ENCODE data around the gene MBD2. TPM values are rescaled to one million over a fixed set of nuclear protein-coding genes. Genes with fewer than 3 reads are reported as not detected.

MBD2 gene
- total RNA-seq, 3 donors from 2014 or later (not counting 1 experiment from before 2014, with no cell fraction given), result 74.8 to 107 (median 92.3) TPM

- no peak overlapping the region for H3K4me3 ChIP-seq (ENCODE audit: low read length)
- H3K27ac Mint-ChIP-seq, result no peak overlapping the region
- no peaks in the 10 kb centered on the region for H3K36me3 Mint-ChIP-seq
- ATAC-seq (no peak), DNase-seq (no peak)
- H3K4me1 Mint-ChIP-seq, result peaks cover 42 to 52% of the 10 kb centered on the region in 2 donors
- WGBS (ENCODE audit: insufficient coverage), result no CpG with 5 or more reads among the region's 1 CpG
- H3K4me1 ChIP-seq (ENCODE audit: control insufficient read depth, insufficient read depth, low read length), result peaks cover 6% of the 10 kb centered on the region
- no peaks in the 10 kb centered on the region for H3K27me3 Mint-ChIP-seq (ENCODE audit: low read depth in 2 of 2)
- no peaks in the 10 kb centered on the region for H3K9me3 Mint-ChIP-seq
- H3K9me3 ChIP-seq (ENCODE audit: control insufficient read depth, insufficient read depth, low read length), result no peaks in the 10 kb centered on the region
- intact Hi-C loops (cut with micrococcal nuclease), result no loop called here
- TF ChIP-seq, protein P1, sequence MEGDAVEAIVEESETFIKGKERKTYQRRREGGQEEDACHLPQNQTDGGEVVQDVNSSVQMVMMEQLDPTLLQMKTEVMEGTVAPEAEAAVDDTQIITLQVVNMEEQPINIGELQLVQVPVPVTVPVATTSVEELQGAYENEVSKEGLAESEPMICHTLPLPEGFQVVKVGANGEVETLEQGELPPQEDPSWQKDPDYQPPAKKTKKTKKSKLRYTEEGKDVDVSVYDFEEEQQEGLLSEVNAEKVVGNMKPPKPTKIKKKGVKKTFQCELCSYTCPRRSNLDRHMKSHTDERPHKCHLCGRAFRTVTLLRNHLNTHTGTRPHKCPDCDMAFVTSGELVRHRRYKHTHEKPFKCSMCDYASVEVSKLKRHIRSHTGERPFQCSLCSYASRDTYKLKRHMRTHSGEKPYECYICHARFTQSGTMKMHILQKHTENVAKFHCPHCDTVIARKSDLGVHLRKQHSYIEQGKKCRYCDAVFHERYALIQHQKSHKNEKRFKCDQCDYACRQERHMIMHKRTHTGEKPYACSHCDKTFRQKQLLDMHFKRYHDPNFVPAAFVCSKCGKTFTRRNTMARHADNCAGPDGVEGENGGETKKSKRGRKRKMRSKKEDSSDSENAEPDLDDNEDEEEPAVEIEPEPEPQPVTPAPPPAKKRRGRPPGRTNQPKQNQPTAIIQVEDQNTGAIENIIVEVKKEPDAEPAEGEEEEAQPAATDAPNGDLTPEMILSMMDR (IDR thresholded peaks at IDR 0.05), result no peak
- H3K4me3 Mint-ChIP-seq, result peak overlapping the region; percentile 4
- H3K27me3 ChIP-seq (ENCODE audit: control insufficient read depth, insufficient read depth, low read length), result no peaks in the 10 kb centered on the region
- H3K36me3 ChIP-seq (ENCODE audit: control insufficient read depth, insufficient read depth, low read length), result peaks cover 2% of the 10 kb centered on the region
- no peak overlapping the region for H3K27ac ChIP-seq (ENCODE audit: low read length)
Measured at GRCh38 chr18:54217624-54218023, 6.8 kb downstream of the MBD2 start.

DNA sequence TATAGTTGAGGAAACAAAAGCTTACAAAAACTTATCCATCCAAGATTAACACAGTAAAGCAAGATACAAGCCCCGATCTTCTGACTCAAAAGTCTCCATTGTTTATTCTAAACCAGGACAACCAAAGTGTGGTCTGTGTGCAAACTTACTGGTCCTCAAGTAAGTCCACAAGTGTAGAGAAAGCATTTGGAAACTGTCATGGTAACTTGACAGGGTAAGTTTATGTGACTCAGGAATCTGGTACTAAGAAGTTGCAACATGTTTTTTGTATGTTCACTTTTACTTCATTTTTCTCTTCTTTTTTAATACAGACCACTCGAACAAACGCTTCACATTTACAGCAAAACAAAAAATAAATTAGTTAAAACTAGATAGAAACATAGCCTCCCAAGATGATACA lies 9.4 kb downstream of the MBD2 start:
- no peak overlapping the region for H3K27ac Mint-ChIP-seq
- Histone ChIP-seq H3K27me3 (ENCODE audit: control insufficient read depth, insufficient read depth, low read length) (no peaks in the 10 kb centered on the region), H3K9me3 (ENCODE audit: control insufficient read depth, insufficient read depth, low read length) (no peaks in the 10 kb centered on the region), H3K4me1 (ENCODE audit: control insufficient read depth, insufficient read depth, low read length) (no peaks in the 10 kb centered on the region), H3K4me3 (ENCODE audit: low read length) (no peak overlapping the region), H3K36me3 (ENCODE audit: control insufficient read depth, insufficient read depth, low read length) (no peaks in the 10 kb centered on the region), H3K27ac (ENCODE audit: low read length) (no peak overlapping the region)
- H3K4me1 Mint-ChIP-seq, result peaks cover 45 to 52% of the 10 kb centered on the region in 2 donors
- no peak for DNase-seq
- H3K27me3 Mint-ChIP-seq (ENCODE audit: low read depth in 2 of 2), result no peaks in the 10 kb centered on the region
- intact Hi-C loops (cut with micrococcal nuclease), result no loop called here
- 100% methylated on average over 1 of the region's 3 CpGs for WGBS (ENCODE audit: insufficient coverage)
- no peaks in the 10 kb centered on the region for H3K36me3 Mint-ChIP-seq
- no peak overlapping the region for H3K4me3 Mint-ChIP-seq
- no peak for ATAC-seq
- H3K9me3 Mint-ChIP-seq, result no peaks in the 10 kb centered on the region
- TF ChIP-seq, protein P1 (IDR thresholded peaks at IDR 0.05), result no peak

DNA sequence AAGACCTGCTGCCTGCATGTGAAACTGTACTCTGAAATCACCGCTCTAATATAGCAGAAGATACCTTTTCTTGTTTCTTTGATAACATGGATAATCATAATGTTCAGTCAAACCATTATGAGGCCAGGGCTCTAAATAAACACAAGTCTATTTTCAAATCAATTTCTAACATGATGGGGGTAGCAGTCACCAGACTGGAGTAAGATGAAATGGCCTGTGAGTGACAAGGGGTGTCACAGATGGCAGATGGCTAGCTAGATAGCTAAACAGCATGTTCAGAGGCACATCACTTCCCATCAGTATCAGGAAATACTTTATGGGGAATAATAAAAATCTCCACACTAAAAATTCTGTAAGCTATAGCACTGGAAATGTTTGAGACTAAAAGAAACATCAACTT lies 14.0 kb downstream of the MBD2 start:
- Histone ChIP-seq H3K27me3 (ENCODE audit: control insufficient read depth, insufficient read depth, low read length) (no peaks in the 10 kb centered on the region), H3K4me1 (ENCODE audit: control insufficient read depth, insufficient read depth, low read length) (peaks cover 5% of the 10 kb centered on the region), H3K27ac (ENCODE audit: low read length) (peak overlapping the region; percentile 4), H3K9me3 (ENCODE audit: control insufficient read depth, insufficient read depth, low read length) (no peaks in the 10 kb centered on the region), H3K36me3 (ENCODE audit: control insufficient read depth, insufficient read depth, low read length) (no peaks in the 10 kb centered on the region), H3K4me3 (ENCODE audit: low read length) (no peak overlapping the region)
- Mint-ChIP-seq H3K27me3 (ENCODE audit: low read depth in 2 of 2) (no peaks in the 10 kb centered on the region), H3K4me3 (no peak overlapping the region), H3K27ac (peak overlapping the region; percentile 9 to 39), H3K9me3 (no peaks in the 10 kb centered on the region), H3K4me1 (peaks cover 46 to 56% of the 10 kb centered on the region in 2 donors), H3K36me3 (no peaks in the 10 kb centered on the region)
- intact Hi-C loops (cut with micrococcal nuclease), result no loop called here
- DNase-seq (no peak), ATAC-seq (no peak)
- WGBS (ENCODE audit: insufficient coverage), result 82% methylated on average over 1 of the region's 1 CpG
- TF ChIP-seq, protein P1 (IDR thresholded peaks at IDR 0.05), result no peak

DNA sequence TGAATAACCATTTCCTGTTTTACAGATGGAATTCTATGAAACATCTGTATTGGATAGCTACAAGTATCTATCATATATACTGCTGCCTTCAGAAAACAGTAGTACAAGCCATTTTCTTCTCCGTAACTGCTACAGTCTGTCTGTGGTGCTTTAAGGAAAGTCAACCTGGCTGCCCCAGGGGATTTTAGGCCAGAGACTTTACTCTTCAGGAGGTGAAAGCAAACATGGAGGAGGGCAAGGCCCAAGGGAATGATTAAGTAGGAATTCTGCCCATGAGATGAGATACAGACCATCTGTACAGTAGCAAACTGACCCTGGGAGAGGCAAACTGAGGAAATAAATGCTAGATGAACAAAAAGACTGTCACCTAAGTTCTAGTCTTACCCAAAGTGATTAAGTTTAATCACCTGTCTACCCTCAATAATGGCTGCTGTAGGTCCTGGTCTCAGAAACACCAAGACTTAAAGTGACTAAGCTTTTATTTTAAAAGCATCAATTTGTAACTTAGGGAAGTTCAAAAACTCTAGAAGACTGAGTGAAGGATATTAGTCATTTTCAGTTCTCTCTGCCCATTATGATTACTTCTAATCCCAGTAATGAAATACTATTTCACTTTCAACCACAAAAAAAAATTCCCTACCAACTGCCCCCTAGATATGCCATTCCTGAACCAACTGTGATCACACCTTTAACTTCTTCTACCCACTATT lies 14.8 kb downstream of the MBD2 start:
- Histone ChIP-seq H3K27me3 (ENCODE audit: control insufficient read depth, insufficient read depth, low read length) (no peaks in the 10 kb centered on the region), H3K27ac (ENCODE audit: low read length) (no peak overlapping the region), H3K4me1 (ENCODE audit: control insufficient read depth, insufficient read depth, low read length) (peaks cover 5% of the 10 kb centered on the region), H3K4me3 (ENCODE audit: low read length) (no peak overlapping the region), H3K9me3 (ENCODE audit: control insufficient read depth, insufficient read depth, low read length) (no peaks in the 10 kb centered on the region), H3K36me3 (ENCODE audit: control insufficient read depth, insufficient read depth, low read length) (no peaks in the 10 kb centered on the region)
- H3K27ac Mint-ChIP-seq, result peak overlapping the region; percentile 9 to 39
- H3K9me3 Mint-ChIP-seq, result no peaks in the 10 kb centered on the region
- H3K4me3 Mint-ChIP-seq, result no peak overlapping the region
- H3K36me3 Mint-ChIP-seq, result no peaks in the 10 kb centered on the region
- H3K4me1 Mint-ChIP-seq, result peaks cover 47 to 57% of the 10 kb centered on the region in 2 donors
- intact Hi-C loops (cut with micrococcal nuclease), result no loop called here
- 80% methylated on average over 1 of the region's 1 CpG for WGBS (ENCODE audit: insufficient coverage)
- H3K27me3 Mint-ChIP-seq (ENCODE audit: low read depth in 2 of 2), result no peaks in the 10 kb centered on the region
- DNase-seq, result no peak
- ATAC-seq, result peak in 1 of 3 donors; percentile 21
- TF ChIP-seq, protein P1 (IDR thresholded peaks at IDR 0.05), result no peak

Measured in natural killer cell (primary cell).